CD4-positive, alpha-beta T cell treated with Interleukin-15 for 1 hour (primary cell): ENCODE measurements around the gene FITM2.
"Not testable (repeated sequence)": the region's sequence is repeated elsewhere in the genome, so short reads cannot be mapped to it uniquely, and the experiment has no call there.

Source experiments
- DNase-seq: peaks from one replicate; pipeline ENCODE4 v3.0.0-alpha.2; 2020

FITM2 gene

DNA sequence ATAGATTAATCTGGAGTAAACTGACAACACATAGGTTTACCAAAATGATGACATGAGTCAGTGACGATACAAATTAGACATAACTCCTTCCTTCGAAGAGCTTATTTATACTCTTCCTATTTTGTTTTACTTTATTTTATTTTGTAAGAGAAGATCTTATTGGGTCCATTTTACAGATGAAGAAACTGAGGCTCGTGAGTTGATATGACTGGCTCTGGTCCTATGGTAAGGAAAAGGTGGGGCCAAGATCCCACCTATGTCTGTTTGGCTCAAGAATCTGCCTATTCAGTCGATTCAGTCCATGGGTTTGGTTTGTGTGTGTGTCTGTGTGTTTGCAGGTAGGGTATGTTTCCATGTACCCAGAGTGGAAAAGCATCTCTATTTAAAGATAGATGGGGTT is 17.4 kb upstream of the FITM2 start:
- DNase-seq: no peak

DNA sequence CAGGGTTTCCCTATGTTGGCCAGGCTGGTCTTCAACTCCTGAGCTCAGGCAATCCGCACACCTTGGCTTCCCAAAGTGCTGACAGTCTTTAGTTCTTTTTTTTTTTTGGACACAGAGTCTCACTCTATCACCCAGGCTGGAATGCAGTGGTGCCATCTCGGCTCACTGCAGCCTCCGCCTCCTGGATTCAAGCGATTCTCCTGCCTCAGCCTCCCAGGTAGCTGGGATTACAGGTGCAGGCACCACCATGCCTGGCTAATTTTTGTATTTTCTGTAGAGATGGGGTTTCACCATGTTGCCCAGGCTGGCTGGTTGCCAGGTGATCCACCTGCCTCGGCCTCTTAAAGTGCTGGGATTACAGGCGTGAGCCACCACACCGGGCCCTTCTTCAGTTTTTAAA is 16.7 kb upstream of the FITM2 start:
- DNase-seq: not testable (repeated sequence)

DNA sequence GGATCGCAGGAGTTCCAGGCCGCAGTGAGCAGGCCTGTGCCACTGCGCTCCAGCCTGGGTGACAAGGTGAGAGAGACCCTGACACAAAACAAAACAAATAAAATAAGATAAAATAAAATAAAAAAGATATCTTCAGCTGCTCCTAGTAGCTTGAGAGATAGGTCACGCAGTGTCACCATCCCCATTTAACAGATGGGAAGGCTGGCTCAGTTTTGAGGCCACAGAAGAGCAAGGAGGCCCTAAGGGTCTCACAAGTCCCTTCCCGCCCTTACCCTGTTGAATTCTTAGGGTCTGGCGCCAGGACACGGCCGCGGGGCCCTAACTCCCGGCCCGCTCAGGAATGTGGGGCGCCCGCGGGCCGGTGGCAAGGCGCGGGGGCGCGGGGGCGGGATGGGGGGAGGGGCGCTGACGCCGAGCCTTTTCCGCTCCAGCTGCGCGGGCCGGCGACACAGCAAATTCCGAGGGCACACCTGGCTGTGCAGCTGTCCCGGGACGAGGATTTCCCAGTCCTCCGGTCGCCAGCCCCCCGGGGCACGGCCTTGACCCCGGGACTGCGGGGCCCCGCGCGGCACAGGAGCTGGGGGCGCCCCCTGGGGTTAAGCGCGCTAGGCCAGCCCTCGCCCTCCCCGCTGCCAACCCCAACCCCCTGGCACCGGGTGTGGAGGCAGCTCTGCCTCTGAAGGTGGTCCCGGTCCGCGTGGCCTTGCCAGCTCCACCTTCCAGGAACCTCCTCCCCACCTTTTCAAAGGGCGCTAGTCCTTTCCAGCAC is 15.6 kb upstream of the FITM2 start:
- DNase-seq: no peak

DNA sequence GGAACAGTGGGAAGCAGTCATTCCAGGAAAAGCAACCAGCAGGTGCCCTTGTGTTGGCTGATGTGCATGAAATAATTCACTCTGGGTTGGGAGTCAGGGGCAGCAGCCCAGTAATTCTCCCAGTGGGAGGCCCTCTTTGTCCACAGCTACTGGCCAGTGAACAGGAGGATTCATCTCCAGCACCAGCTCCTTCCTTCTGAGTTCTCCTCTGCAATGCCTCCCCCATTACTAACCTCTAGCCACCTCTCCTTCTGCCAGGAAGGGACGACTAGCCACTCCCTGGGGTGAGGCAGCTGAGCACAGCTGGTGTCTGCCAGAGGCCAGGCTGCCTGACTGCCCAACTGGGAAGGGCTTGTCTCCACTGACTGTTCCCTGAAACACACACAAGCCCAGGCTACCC is 13.3 kb upstream of the FITM2 start:
- DNase-seq: no peak

DNA sequence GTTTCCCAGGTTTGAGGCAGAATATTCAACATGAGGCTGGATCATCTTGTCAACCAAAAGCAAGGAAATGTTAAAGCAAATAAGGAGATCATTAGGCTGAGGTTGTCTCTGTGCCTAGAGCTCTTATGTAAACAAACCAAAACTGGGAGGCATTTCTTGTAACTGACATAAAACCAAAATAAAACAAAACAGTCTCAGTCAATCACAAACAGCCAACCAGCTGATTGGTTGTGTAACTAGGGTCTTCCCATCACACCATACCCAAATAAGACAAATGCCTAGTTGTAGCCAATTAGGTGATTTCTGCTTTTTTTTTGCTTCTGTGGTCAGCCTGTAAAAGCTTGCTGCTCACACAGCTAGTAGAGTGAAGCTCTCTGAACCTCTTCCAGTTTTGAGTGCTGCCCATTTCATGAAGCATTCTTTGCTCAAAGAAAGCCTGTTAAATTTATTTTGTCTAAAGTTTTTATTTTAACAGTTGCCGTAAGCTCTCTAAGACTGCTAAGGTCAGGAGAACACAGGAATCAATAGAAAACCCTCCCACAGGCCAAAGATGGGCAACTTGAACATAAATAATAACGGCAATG is 8.9 kb upstream of the FITM2 start:
- DNase-seq: no peak

DNA sequence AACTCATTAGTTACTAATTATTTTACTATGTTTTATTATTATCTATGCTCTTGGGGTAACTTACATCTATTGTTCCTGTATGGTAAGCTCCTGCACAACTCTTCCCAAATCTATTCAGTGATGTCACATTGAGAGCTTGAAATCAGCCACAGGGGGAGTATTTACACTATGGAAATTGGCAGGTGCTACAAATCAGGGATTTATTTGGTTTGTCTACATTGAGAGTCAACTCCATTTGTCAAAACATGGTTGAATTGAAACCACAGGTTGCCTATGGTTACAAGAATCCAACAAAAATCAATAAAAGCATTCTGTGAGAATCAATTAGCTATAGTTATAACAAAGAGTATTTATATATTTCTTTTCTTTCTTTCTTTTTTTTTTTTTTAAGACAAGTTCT is 3.9 kb upstream of the FITM2 start:
- no peak for DNase-seq

DNA sequence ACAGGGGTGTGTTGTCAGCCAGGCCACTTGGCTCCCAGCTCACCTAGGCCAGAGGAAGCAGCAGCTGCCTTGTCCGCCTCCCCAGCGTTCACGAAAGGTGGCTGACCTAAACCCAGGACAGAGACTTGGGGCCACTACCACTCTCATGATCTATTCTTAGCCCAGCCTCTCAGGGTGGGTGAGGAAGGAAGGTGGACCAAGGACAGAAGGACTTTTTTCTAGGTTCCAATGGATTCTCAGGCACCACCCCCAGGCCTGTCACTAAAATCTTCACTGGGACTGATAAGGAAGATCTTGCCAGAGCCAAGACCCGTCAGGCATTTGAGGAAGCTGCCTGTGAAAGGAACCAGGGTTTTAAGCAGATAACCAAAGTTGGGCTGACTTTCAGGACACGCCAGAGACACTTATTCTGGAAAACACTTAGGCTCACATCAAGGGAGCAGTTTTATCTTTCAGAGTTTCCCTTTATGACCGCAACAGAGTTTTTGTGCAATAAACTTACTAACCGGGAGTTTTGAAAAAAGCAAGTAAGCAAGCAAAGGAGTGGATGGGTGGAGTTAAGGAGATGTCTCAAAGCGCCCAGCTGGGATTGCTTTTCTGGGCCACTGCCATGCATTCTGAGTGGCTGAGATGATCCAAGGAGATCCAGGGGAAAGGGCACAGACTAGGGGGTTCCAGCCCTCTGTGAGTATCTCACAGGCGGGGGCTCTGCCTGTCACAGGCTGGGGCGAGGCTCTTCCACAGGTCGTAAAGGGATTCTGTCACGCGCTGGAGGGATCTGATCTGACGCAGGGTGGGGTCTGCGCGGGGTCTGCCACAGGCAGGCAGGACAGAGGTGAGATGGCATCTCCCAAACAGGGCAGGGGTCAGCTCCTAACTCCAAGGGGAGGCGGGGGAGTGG is 989 bp downstream of the FITM2 start:
- DNase-seq: no peak

DNA sequence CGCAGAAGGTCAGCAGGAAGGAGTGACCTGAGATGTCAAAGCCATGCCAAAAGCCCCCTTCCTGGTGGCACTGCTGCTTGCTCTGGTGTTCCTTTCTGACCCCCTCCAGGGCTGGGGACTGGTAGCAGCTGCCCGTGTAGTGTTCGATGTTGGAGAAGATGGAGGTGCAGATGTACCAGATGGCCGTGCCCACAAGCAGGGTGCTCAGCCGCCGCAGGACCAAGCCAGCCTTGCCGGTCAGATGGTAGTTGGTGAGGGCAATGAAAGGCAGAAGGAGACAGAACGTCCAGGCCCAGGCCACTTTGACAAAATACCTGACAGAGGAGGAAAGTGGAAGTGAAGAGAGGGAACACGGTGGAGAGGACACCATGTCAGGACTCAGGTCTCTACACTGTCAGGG is 4.1 kb downstream of the FITM2 start:
- no peak for DNase-seq

DNA sequence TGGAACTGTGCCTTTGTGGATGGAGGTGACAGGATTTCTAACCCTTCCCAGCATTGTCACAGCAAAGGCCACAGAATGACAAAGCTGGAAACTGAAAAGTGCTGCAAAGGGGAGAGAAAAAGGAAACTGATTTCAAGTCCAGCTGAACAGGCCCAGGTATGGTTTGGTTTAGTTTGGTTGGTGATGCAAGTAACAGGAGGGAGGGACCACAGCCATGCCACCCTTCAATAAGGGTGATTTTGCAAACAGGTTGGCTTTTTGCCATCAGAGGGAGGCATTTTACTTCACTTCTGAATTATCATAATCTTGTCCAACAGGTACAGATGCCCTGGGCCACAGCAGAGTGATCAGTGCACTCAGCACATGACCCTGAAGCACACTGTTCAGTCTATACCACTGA is 6.6 kb downstream of the FITM2 start:
- DNase-seq: no peak

DNA sequence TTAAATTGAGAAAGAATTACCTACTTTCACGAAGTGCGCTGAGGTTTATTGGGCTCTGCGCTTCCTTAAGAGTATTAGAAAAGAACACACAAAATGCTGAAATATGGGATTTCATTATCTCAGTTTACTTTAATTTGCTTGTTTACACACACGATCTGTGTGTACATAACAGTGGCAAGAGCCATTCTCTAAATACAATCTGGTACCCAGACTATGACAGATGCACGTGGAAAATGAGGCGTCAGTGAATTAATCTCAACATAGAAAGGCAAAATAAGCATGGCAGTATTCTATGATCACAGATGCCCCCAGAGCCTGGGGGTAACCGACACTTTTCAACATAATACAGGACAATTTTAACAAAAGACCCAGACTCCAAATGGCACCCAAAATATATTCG is 8.3 kb downstream of the FITM2 start:
- DNase-seq: no peak

DNA sequence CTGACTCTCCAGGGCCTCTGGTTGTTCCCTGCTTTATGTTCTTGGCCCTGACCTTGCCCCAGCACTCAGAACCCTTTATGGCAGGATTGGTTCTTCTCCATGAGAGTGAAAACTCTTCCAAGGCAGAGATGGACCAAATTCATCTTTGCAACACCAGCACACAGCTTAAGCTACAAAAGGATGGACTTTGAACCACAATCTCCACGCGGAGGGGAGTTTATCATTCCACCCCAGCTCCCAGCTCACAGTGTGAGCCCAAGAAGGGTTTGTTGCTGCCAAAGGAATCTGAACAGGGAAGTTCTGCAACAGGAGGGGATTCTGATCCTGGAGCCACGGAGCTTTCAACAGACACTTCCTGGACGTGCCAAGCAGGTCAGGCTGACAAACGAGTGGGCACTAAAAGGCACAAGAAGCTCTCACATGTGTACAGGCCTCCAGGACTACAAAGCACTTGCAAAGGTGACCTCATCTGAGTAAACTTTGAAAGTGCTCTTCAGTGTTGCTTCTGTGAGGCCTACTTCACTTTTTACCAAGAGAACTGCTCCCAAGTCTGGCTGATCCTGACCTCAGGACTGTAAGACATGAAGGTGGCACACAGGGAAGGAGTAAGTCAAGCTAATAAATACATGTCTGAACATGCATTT is 8.9 kb downstream of the FITM2 start:
- no peak for DNase-seq

DNA sequence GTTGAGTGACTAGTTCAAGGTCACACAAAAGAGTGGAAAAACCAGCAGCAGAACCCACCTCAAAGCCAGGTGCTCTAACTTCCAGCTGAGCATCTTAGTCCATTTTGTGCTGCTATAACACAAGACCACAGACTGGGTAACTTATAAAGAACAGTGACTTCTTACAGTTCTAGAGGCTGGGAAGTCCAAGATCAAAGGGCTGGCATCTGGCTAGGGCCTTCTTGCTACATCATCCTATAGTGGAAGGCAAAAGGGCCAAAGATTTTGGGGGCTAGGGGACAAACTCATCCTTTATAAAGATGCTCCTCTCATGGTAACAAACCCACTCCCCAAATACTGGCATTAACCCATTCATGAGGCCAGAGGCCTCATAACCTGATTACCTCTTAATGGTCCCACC is 9.7 kb downstream of the FITM2 start:
- DNase-seq: no peak

DNA sequence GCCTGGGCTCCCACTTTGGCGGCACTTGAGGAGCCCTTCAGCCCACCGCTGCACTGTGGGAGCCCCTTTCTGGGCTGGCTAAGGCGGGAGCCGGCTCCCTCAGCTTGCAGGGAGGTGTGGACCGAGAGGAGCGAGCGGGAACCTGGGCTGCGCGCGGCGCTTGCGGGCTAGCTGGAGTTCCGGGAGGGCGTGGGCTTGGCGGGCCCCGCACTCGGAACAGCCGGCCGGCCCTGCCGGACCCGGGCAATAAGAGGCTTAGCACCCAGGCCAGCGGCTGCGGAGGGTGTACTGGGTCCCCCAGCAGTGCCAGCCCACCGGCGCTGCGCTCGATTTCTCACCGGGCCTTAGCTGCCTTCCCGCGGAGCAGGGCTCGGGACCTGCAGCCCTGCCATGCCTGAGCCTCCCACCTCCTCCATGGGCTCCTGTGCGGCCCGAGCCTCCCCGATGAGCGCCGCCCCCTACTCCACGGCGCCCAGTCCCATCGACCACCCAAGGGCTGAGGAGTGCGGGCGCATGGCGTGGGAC is 11.9 kb downstream of the FITM2 start:
- DNase-seq: not testable (repeated sequence)

DNA sequence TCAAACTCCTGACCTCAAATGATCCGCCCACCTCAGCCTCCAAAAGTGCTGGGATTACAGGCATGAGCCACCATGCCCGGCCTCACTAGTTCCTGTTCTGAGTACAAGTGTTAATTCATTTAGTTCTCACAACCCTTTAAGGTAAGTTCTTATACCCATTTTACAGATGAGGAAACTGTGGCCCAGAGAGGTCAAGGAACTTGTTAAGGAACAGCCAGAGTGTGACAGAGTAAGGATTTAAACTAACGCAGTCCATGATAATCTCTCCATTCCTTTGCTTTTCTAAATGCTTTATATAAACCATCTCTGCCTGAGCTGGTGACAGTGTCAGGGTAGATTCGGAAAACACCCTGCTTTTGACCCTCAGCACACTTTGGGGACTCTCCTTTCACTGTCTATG is 13.3 kb downstream of the FITM2 start:
- no peak for DNase-seq

DNA sequence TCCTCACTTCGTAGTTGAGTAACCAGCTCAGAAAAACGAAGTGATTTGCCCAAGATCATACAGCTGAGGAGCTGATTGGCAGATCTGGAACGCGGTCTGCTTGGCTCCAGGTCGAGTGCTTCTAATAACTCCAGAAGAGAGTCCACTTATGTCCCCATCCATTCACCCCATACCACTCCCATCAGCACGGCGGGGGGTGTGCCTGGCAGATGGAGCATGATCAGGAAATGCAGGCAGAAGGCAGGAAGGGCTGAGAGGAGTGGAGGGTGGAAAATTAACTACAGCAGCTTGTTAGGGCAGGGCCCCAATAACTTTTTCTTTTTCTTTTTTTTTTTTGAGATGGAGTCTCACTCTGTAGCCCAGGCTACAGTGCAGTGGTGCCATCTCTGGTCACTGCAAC is 15.0 kb downstream of the FITM2 start:
- DNase-seq: no peak

DNA sequence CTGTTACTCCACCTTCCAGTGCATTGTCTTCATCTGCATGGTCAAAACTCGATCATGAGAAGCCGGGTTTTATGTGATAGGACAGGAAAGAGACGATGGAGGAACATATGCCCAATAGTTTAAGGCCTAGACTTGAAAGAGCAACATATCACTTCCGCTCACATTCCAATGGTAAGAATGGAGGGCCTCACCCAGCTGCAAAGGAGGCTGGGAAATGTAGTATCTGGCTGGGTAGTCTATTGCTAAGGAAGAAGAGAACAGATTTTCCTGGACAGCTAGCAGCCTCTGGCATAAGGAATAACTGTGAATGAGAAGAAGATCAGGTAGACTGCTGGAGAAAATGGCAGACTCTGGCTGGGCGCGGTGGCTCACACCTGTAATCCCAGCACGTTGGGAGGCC is 19.2 kb downstream of the FITM2 start:
- DNase-seq: no peak

DNA sequence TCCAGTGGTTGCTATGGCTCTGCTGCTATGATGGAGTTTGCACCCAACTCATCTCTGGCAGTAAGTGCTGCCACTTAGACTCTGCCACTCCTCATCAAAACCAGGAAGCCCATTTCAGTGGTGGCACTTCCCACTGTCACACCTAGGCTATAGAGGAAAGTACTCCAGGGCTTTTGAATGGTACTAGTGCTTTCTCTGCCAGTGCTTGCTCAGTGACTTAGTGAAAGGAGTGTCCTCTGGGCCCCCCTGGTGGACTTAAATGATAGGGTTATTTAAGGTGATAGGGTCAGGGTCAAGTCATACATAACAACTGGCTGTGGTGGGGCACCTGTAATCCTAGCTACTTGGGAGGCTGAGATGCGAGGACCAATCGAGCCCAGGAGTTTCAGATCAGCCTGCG is 22.8 kb downstream of the FITM2 start:
- DNase-seq: no peak

DNA sequence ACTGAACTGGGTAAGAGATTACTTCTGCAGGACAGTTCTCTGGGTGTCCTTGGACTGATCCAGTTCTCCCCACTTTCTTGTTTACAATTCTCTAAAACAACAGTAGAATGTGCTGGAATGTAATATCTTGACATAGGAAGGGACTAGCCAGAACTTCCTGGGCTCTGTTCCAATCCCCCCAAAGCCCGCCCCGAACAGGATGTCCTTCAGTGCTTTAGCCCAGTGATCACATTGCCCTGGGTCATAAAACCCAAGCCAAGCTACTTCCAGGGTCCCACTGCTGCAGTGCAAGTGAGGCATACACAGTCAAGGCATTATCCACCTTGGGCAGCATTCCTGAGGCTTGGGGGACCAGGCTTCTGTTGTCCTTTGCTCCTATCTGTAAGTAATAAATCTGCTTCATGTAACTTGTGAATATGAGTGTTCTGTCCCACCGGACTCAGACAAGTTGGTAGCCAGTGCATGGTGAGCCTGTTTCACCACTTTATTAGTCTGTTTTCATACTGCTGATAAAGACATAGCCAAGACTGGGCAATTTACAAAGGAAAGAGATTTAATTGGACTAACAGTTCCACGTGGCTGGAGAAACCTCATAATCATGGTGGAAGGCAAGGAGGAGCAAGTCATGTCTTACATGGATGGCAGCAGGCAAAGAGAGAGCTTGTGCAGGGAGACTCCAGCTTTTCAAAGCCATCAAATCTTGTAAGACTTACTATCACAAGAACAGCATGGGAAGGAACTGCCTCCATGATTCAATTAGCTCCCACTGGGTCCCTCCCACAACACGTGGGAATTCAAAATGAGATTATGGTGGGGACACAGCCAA is 23.5 kb downstream of the FITM2 start:
- no peak for DNase-seq

DNA sequence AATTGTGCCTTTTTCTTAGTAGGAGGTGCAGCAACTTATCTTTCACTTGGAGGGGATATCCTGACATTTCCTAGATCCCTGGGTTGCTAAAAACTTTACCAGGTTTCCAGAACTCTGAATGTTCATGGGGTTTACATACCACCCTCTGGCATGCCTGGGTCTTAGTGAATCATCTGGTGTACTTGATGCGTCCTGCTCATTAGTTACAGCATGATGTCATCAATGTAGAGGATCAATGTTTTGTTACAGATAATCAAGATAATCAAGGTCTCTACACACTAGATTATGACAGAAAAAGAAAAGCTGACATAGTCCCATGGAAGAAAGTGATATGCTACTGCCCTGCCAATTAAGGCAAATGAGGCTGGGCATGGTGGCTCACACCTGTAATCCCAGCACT is 27.0 kb downstream of the FITM2 start:
- DNase-seq: no peak

DNA sequence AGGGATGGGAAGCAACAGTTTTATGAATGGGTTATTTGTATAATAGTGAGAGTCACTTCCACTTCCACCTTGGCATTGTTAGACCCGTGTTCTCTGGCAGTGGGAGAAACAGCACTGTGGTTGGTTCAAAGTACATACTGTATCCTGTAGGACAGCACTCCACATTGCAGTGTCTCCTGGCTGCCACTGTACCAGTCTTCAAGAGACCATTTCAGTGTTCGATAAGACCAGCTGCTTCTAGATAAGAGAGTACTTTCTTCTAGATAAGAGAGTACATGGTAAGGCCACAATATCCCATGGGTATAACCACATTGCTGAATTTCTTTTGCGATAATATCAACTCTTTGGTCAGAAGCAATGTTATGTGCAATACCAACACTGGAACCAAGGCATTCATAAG is 28.8 kb downstream of the FITM2 start:
- no peak for DNase-seq

DNA sequence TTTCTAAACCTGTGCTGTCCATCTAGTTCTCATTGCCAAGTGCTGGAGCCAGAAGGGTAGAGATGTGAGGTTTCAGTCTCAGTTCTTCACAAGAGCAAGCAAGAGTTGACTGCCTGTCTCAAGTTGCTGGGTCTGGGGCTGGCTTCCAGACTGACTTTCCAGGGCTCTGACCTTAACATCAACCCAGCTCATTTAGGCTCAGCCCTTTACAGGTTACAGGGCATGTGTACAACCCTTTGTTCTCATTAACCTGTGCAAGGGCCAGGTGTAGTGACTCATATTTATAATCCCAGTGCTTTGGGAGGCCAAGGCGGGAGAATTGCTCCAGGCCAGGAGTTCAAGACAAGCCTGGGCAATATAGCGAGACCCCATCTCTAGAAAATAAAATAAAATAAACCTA is 30.6 kb downstream of the FITM2 start:
- DNase-seq: no peak

DNA sequence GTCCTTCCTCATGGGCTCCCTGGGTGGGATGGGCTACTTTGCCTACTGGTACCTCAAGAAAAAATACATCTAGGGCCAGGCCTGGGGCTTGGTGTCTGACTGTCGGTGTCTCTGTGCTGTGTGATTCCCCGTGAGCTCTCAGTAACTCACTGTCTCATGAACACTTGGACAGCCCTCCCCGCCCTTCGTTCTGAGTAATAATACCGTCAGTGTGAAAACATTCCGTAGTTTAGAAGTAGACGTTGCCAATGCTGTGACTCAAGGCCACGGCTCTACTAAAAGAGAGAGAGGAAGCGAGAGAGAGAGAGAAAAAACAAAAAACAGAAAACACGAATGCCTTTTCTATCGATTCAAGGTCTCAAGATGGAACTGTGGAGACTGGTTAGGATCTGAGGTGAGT is 31.8 kb downstream of the FITM2 start:
- no peak for DNase-seq
